HepG2 (cell line): ENCODE data around the gene PLEKHG4B. TPM values are rescaled to one million over a fixed set of nuclear protein-coding genes. Genes with fewer than 3 reads are reported as not detected.

Experiments
- ATAC-seq: fragments of 200-7000 bp; cut with Tn5 transposase; 3 replicates; pipeline ENCODE4 v1.9.1; 2020; ENCODE audit warnings: mild to moderate bottlenecking, moderate library complexity
- BruUV-seq: library from RNA; stranded (reverse); fragments of 400-500 nt; replicated peaks from 2 replicates; lab custom pipeline; 2021; lab: Mats Ljungman, UMichigan
- CTCF ChIA-PET: fragments of 300-600 bp; formaldehyde crosslinking; extraction: SDS; loops from one replicate; lab custom pipeline; 2021; ENCODE audit warnings: low total read pairs, inconsistent platforms, low intra/inter-chr PET ratio; lab: Yijun Ruan, JAX
- POLR2A ChIA-PET: fragments of 350-600 bp; sonication (Branson Sonifier 250); formaldehyde crosslinking; loops from one replicate; lab custom pipeline; 2020; ENCODE audit warnings: antibody characterized with exemption, inconsistent platforms; lab: Yijun Ruan, JAX
- DNase-seq: peaks from one replicate; pipeline ENCODE4 v3.0.0-alpha.2; 2015; ENCODE audit warnings: low spot score
- FAIRE-seq: peaks from 3 replicates; lab custom pipeline; 2011; peaks lifted over from hg19 to GRCh38; lab: Jason Lieb, UNC
- H2AFZ ChIP-seq: one replicate; pipeline ENCODE4 v1.6.1; 2011; ENCODE audit warnings: low read length, inconsistent platforms
- H3K27ac ChIP-seq: fragments of 300-600 bp; 3 replicates; pipeline ENCODE4 v1.8.0; 2011; ENCODE audit warnings: mixed run types, mild to moderate bottlenecking, mixed read lengths, low read length, inconsistent platforms; ENCODE audit not compliant: insufficient read depth; ENCODE audit errors: extremely low read length
- H3K27me3 ChIP-seq, 2 experiments: fragments of 200-600 bp in 1 of 2; 2 replicates in 1 of 2; 3 replicates in 1 of 2; pipeline versions ENCODE4 v1.6.0 to v1.8.0; 2011; ENCODE audit warnings: low read length in 2 of 2, mild to moderate bottlenecking in 2 of 2, moderate library complexity in 2 of 2, inconsistent platforms in 1 of 2; ENCODE audit not compliant: insufficient read depth in 2 of 2, control insufficient read depth in 1 of 2
- H3K36me3 ChIP-seq, 2 experiments: fragments of 200-600 bp in 1 of 2; replicated peaks in 1 of 2; 2 replicates in 1 of 2; 3 replicates in 1 of 2; pipeline versions ENCODE4 v1.5.1 to v1.8.0; 2011; ENCODE audit warnings: low read length in 2 of 2, inconsistent platforms in 1 of 2; ENCODE audit not compliant: insufficient read depth in 2 of 2, control insufficient read depth in 1 of 2
- H3K4me1 ChIP-seq: 2 replicates; pipeline ENCODE4 v1.5.1; 2012; ENCODE audit warnings: low read length, inconsistent platforms; ENCODE audit not compliant: insufficient read depth
- H3K4me2 ChIP-seq: 2 replicates; pipeline ENCODE4 v1.6.0; 2011; ENCODE audit warnings: low read depth, low read length, inconsistent platforms
- H3K4me3 ChIP-seq, 3 experiments: fragments of 200-600 bp in 1 of 3; sonication (generic), shearing (Covaris generic) in 1 of 3; replicated peaks in 1 of 3; 2 replicates each; pipeline ENCODE4 v1.5.1; 2011 to 2016; ENCODE audit warnings: low read length in 3 of 3, inconsistent platforms in 2 of 3, low read depth in 2 of 3, mild to moderate bottlenecking in 2 of 3, control low read depth in 1 of 3, mixed read lengths in 1 of 3; ENCODE audit not compliant: insufficient read depth in 1 of 3
- H3K79me2 ChIP-seq: one replicate; pipeline ENCODE4 v1.6.1; 2011; ENCODE audit warnings: low read length, inconsistent platforms; ENCODE audit not compliant: insufficient read depth
- H3K9ac ChIP-seq: 2 replicates; pipeline ENCODE4 v1.6.0; 2011; ENCODE audit warnings: mild to moderate bottlenecking, low read depth, low read length, inconsistent platforms; ENCODE audit not compliant: insufficient read depth
- H3K9me3 ChIP-seq: 2 replicates; pipeline ENCODE4 v1.5.1; 2012; ENCODE audit warnings: mild to moderate bottlenecking, low read length
- H4K20me1 ChIP-seq: 2 replicates; pipeline ENCODE4 v1.6.0; 2011; ENCODE audit warnings: inconsistent platforms, mild to moderate bottlenecking, low read length, moderate library complexity; ENCODE audit not compliant: insufficient read depth
- CREB1 ChIP-seq, 2 experiments: fragments of 450-650 bp in 1 of 2; IDR thresholded peaks; 2 replicates each; pipeline ENCODE4 v1.6.1; 2016 to 2017; ENCODE audit warnings: control low read depth in 1 of 2, mild to moderate bottlenecking in 1 of 2, missing compliant biosample characterization in 1 of 2, missing genetic modification characterization in 1 of 2
- KDM3A ChIP-seq: IDR thresholded peaks from 2 replicates; pipeline ENCODE4 v1.6.1; 2018; ENCODE audit warnings: low read depth, missing compliant biosample characterization
- STAG1 ChIP-seq: sonication (generic); formaldehyde crosslinking; IDR thresholded peaks from 2 replicates; pipeline ENCODE4 v1.4.0; 2020; ENCODE audit warnings: missing genetic modification reagents
- ZFP41 ChIP-seq: sonication (generic); formaldehyde crosslinking; IDR thresholded peaks from 2 replicates; pipeline ENCODE4 v1.4.0; 2020; ENCODE audit warnings: mild to moderate bottlenecking, missing genetic modification reagents, borderline replicate concordance
- ZNF329 ChIP-seq: sonication (generic); formaldehyde crosslinking; IDR thresholded peaks from 2 replicates; pipeline ENCODE4 v1.9.0; 2021; ENCODE audit warnings: low read depth, mild to moderate bottlenecking, missing genetic modification reagents
- ZNF639 ChIP-seq: conservative IDR thresholded peaks from 2 replicates; pipeline ENCODE4 v1.6.1; 2018; ENCODE audit warnings: missing genetic modification reagents
- ZNF777 ChIP-seq: sonication (generic); formaldehyde crosslinking; IDR thresholded peaks from 2 replicates; pipeline ENCODE4 v1.4.0; 2020; ENCODE audit warnings: missing genetic modification reagents
- ZNF816 ChIP-seq: sonication (generic); formaldehyde crosslinking; IDR thresholded peaks from 2 replicates; pipeline ENCODE4 v1.8.0; 2022; ENCODE audit warnings: missing genetic modification reagents, mild to moderate bottlenecking, borderline replicate concordance
- WGBS: methylation state at CpG from one replicate; pipeline ENCODE4 v1.1.6; 2017; ENCODE audit warnings: low lambda C conversion rate; 5-methylcytosine and 5-hydroxymethylcytosine counted together
- in situ Hi-C: cut with HindIII; loops from 2 replicates; pipeline ENCODE4 v1.10.0; 2017; ENCODE audit warnings: low pct_unique_long_range_greater_than_20kb; ENCODE audit not compliant: extremely low pct_ligation_motif_present
- intact Hi-C: fragments of 100-400 bp; cut with micrococcal nuclease; formaldehyde crosslinking; loops from one replicate; pipeline ENCODE4 v1.10.0; 2022; ENCODE audit not compliant: unreplicated experiment
- polyA plus RNA-seq, 8 experiments: library from polyadenylated mRNA; depleted of rRNA in 3 of 8; stranded (reverse) in 7 of 8; unstranded in 1 of 8; fragments of >200 nt; fragmentation: Illumina TruSeq in 4 of 8; extraction: Trizol in 4 of 8; gene quantifications; 2 replicates each; pipeline versions ENCODE4 v1.2.1 to v1.2.3, GENCODE V29; 2011 to 2016; ENCODE audit warnings: low read depth in 4 of 8, missing spikeins in 1 of 8, mixed read lengths in 1 of 8; ENCODE audit not compliant: insufficient read depth in 1 of 8
- total RNA-seq, 5 experiments: library from RNA; depleted of rRNA; stranded (reverse); fragments of >200 nt; fragmentation: Illumina TruSeq; extraction: Trizol; gene quantifications; 2 replicates each; pipeline ENCODE4 v1.2.3, GENCODE V29; 2016; ENCODE audit warnings: low read depth in 1 of 5

The PLEKHG4B gene
- total and polyA plus RNA-seq, 2 of the 13 experiments (the other 11 are each of a cell fraction or from before 2014, with no cell fraction given), result 0.09 TPM; not detected in 1

- CTCF ChIA-PET, result no interaction called here
- Histone ChIP-seq H3K36me3 (no peaks in the 10 kb centered on the region), H4K20me1 (no peaks in the 10 kb centered on the region), H3K27ac (no peak overlapping the region), H3K27me3 (peaks cover 3 to 38% of the 10 kb centered on the region in 2 experiments; a peak in 4 of 5 replicates), H2AFZ (no peak overlapping the region), H3K9ac (no peak overlapping the region), H3K9me3 (no peaks in the 10 kb centered on the region), H3K4me1 (no peaks in the 10 kb centered on the region), H3K4me2 (no peak overlapping the region), H3K4me3 (no peak overlapping the region), H3K79me2 (no peaks in the 10 kb centered on the region)
- no peak for DNase-seq
- no peak for TF ChIP-seq STAG1 (CRISPR knock-in tag)
- TF ChIP-seq ZNF639 (CRISPR knock-in tag), result no peak
- TF ChIP-seq KDM3A (CRISPR knock-in tag), result no peak
- TF ChIP-seq ZNF816 (CRISPR knock-in tag), result no peak
- TF ChIP-seq ZNF329 (CRISPR knock-in tag), result no peak
- no peak for TF ChIP-seq ZNF777 (CRISPR knock-in tag)
- POLR2A ChIA-PET, result no interaction called here
- no peak for ATAC-seq
- WGBS, result 32% methylated on average over 3 of the region's 12 CpGs
- no TSS peak for BruUV-seq
- intact Hi-C loops, result no loop called here
- in situ Hi-C loops, result no loop called here
- FAIRE-seq, result no peak
Measured at GRCh38 chr5:169728-170094, 77.7 kb downstream of the PLEKHG4B start.

GRCh38 chr5:170971-171800 lies 79.2 kb downstream of the PLEKHG4B start:
- H3K4me2 ChIP-seq, result no peak overlapping the region
- no peak for FAIRE-seq
- H3K27ac ChIP-seq, result no peak overlapping the region
- no peak overlapping the region for H3K9ac ChIP-seq
- H3K4me1 ChIP-seq, result no peaks in the 10 kb centered on the region
- no TSS peak for BruUV-seq
- H3K9me3 ChIP-seq, result no peaks in the 10 kb centered on the region
- no peaks in the 10 kb centered on the region for H3K36me3 ChIP-seq
- TF ChIP-seq ZFP41 (CRISPR knock-in tag) (no peak), CREB1 (IDR thresholded peaks at IDR 0.05) (peak; percentile 43), CREB1 (CRISPR knock-in tag; IDR thresholded peaks at IDR 0.05) (no peak)
- H3K4me3 ChIP-seq, result no peak overlapping the region
- 43% methylated on average over 12 of the region's 37 CpGs for WGBS
- CTCF ChIA-PET, result no interaction called here
- in situ Hi-C loops, result no loop called here
- intact Hi-C loops, result no loop called here
- no peaks in the 10 kb centered on the region for H3K79me2 ChIP-seq
- no peak for DNase-seq
- no peak; the same call in 2 of the 3 replicates for ATAC-seq
- no peak overlapping the region for H2AFZ ChIP-seq
- POLR2A ChIA-PET, result no interaction called here
- H4K20me1 ChIP-seq, result no peaks in the 10 kb centered on the region
- peaks cover 3 to 46% of the 10 kb centered on the region in 2 experiments; a peak in 4 of 5 replicates for H3K27me3 ChIP-seq
